Gastrocnemius medialis (tissue), 4 donors: ENCODE measurements around the gene LRFN3. TPM values are rescaled to one million over a fixed set of nuclear protein-coding genes. Genes with fewer than 3 reads are reported as not detected.

Experiments
- ATAC-seq, 2 donors: fragments of 150-250 bp; one replicate each; pipeline ENCODE4 v1.9.1; 2016
- DNase-seq, 2 donors: peaks; one replicate each; pipeline ENCODE4 v3.0.0-alpha.2; 2019
- H3K27ac ChIP-seq, 4 donors: fragments of 200-600 bp; sonication (generic); 1 replicate in 1 of 4; 2 replicates in 3 of 4; pipeline ENCODE4 v1.5.1; 2016 to 2018; ENCODE audit warnings: mild to moderate bottlenecking in 2 of 4, moderate library complexity in 1 of 4
- H3K27me3 ChIP-seq, 3 donors: fragments of 200-600 bp; sonication (generic) in 2 of 3; 1 replicate in 1 of 3; 2 replicates in 2 of 3; pipeline versions ENCODE4 v1.5.1 to v1.6.0; 2016 to 2019; ENCODE audit warnings: mild to moderate bottlenecking in 1 of 3, moderate library complexity in 1 of 3
- H3K36me3 ChIP-seq, 2 donors: fragments of 200-600 bp; sonication (generic) in 1 of 2; one replicate each; pipeline ENCODE4 v1.5.1; 2017 to 2018
- H3K4me1 ChIP-seq, 2 donors: fragments of 200-600 bp; sonication (generic) in 1 of 2; one replicate each; pipeline ENCODE4 v1.5.1; 2016 to 2017; ENCODE audit warnings: mild to moderate bottlenecking in 2 of 2
- H3K4me3 ChIP-seq, 4 donors: fragments of 200-600 bp; sonication (generic) in 3 of 4; 1 replicate in 1 of 4; 2 replicates in 3 of 4; pipeline ENCODE4 v1.5.1; 2016 to 2019; ENCODE audit warnings: mild to moderate bottlenecking in 2 of 4
- H3K9me3 ChIP-seq, 3 donors: fragments of 200-600 bp; sonication (generic) in 2 of 3; 1 replicate in 1 of 3; 2 replicates in 2 of 3; pipeline ENCODE4 v1.5.1; 2016 to 2019
- POLR2A ChIP-seq, 2 donors: fragments of 450-650 bp; IDR thresholded peaks; one replicate each; pipeline ENCODE4 v1.6.1; 2017; ENCODE audit warnings: antibody characterized with exemption in 2 of 2, mild to moderate bottlenecking in 2 of 2, moderate library complexity in 2 of 2
- in situ Hi-C, 4 donors: fragments of 200-750 bp; cut with MboI; loops; one replicate each; pipeline versions ENCODE4 v1.15.0 to v1.8.0; 2017; ENCODE audit warnings: low sequenced_read_pairs in 4 of 4
- intact Hi-C: fragments of 100-400 bp; cut with DNase I; formaldehyde crosslinking; loops from one replicate; pipeline ENCODE4 v1.15.1; 2023; ENCODE audit warnings: low total_unique reads
- total RNA-seq, 4 donors: library from RNA; depleted of rRNA; stranded (reverse); fragments of >200 nt; gene quantifications; one replicate each; pipeline versions ENCODE4 v1.1.0 to v1.2.3, GENCODE V29; 2016
- TF ChIP-seq, protein P1 (sequence below), 5 experiments: fragments of 450-650 bp in 3 of 5; fragments of 200-600 bp in 2 of 5; sonication (generic) in 2 of 5; IDR thresholded peaks in 4 of 5; conservative IDR thresholded peaks in 1 of 5; 1 replicate in 4 of 5; 2 replicates in 1 of 5; pipeline ENCODE4 v1.5.1; 2016 to 2019; ENCODE audit warnings: antibody characterized with exemption in 5 of 5, mild to moderate bottlenecking in 3 of 5, moderate library complexity in 3 of 5

LRFN3 gene
- total RNA-seq, 4 donors from 2014 or later = 7.4 to 18.2 (median 12.8) TPM

DNA sequence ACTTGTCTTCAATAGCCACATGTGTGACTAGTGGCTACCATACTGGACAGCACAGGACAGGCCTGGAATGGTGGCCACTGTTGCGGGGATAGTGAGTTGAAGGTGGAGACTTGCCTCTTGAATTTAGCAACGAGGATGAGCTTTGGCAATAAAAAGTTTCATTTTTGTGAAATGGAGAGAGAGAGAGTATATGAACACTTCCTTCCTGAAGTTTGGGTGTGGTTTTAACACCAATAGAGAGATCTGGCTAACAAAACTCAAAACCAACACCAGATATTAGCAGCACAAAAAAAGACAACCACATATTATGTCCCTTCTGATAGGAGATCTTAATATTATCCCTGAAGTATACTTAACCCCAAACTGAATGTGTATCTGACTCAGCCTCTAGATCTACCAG lies 6.3 kb upstream of the LRFN3 start:
- intact Hi-C loops (loop anchor here (2.0 to 10.0 kb wide), 4 partner anchors 155 to 385 kb away; partner anchors contain the start of genes ARHGAP33, RBM42, TMEM147 and ZNF146), in situ Hi-C loops (loop anchor here in 1 of 4 donors (10.0 kb wide), 2 partner anchors 45 to 215 kb away; partner anchors contain the start of gene KMT2B)
- DNase-seq (no peak), ATAC-seq (no peak)
- H3K27ac ChIP-seq = no peak overlapping the region
- no peaks in the 10 kb centered on the region for H3K9me3 ChIP-seq
- no peak overlapping the region for H3K4me3 ChIP-seq
- no peaks in the 10 kb centered on the region for H3K36me3 ChIP-seq
- H3K27me3 ChIP-seq = peaks cover 0 to 4% (median 4%) of the 10 kb centered on the region in 3 donors
- H3K4me1 ChIP-seq = peaks cover 5 to 9% of the 10 kb centered on the region in 2 donors
- TF ChIP-seq POLR2A (IDR thresholded peaks at IDR 0.05) = no peak
- TF ChIP-seq, protein P1, sequence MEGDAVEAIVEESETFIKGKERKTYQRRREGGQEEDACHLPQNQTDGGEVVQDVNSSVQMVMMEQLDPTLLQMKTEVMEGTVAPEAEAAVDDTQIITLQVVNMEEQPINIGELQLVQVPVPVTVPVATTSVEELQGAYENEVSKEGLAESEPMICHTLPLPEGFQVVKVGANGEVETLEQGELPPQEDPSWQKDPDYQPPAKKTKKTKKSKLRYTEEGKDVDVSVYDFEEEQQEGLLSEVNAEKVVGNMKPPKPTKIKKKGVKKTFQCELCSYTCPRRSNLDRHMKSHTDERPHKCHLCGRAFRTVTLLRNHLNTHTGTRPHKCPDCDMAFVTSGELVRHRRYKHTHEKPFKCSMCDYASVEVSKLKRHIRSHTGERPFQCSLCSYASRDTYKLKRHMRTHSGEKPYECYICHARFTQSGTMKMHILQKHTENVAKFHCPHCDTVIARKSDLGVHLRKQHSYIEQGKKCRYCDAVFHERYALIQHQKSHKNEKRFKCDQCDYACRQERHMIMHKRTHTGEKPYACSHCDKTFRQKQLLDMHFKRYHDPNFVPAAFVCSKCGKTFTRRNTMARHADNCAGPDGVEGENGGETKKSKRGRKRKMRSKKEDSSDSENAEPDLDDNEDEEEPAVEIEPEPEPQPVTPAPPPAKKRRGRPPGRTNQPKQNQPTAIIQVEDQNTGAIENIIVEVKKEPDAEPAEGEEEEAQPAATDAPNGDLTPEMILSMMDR (IDR thresholded peaks at IDR 0.05 in 4 of 5, conservative IDR thresholded peaks at IDR 0.05 in 1 of 5) = no peak

DNA sequence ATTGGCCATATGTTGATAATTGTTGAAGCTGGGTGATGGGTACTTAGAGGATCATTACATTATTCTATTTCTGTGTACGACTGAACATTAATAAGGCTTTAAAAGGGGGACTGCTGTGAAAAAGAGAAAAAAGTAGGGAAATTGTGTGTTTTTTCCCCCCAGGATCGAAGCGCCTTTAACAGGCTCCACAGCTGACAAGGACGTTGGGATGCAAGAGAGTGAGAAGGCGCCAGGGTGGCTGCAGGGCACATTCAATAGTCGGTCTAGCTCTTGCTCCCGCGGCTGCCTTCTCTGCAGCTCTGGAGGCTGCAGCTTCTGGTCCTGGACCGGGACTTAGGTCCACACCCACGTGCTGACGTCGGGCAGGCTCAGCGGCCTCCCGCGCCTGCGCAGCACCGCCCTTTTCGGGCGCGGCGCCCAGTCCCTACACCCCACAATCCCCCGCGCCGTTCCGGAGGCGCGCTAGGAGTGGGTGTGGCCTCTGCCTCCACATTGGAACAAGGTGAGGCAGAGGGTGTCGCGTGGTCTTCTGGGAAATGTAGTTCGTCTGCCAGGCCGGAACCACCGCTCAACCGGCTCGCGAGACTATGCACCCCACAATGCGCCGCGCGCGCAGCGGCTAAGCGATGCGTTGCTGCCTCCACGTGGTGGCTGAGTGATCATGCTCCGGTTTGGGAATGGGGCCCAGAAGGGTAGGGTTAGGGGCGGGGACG lies 4.9 kb upstream of the LRFN3 start:
- Histone ChIP-seq H3K4me3 (peak overlapping the region; percentile 39 to 50 (median 46)), H3K36me3 (no peaks in the 10 kb centered on the region), H3K27me3 (no peaks in the 10 kb centered on the region), H3K9me3 (no peaks in the 10 kb centered on the region), H3K4me1 (peaks cover 12 to 20% of the 10 kb centered on the region in 2 donors), H3K27ac (peak overlapping the region; percentile 66 to 74 (median 70))
- in situ Hi-C loops (loop anchor here in 1 of 4 donors (10.0 kb wide), 2 partner anchors 47 to 217 kb away; partner anchors contain the start of gene KMT2B), intact Hi-C loops (loop anchor here (1.0 to 10.0 kb wide), 12 partner anchors 32 to 387 kb away; partner anchors contain the start of genes ARHGAP33, RBM42, SDHAF1 and THAP8)
- peak; percentile 98 to 99 for ATAC-seq
- TF ChIP-seq, protein P1 (IDR thresholded peaks at IDR 0.05 in 4 of 5, conservative IDR thresholded peaks at IDR 0.05 in 1 of 5) = peak; percentile 77 to 94 (median 92)
- TF ChIP-seq POLR2A (IDR thresholded peaks at IDR 0.05) = peak; percentile 45 to 69
- DNase-seq = peak; percentile 99

DNA sequence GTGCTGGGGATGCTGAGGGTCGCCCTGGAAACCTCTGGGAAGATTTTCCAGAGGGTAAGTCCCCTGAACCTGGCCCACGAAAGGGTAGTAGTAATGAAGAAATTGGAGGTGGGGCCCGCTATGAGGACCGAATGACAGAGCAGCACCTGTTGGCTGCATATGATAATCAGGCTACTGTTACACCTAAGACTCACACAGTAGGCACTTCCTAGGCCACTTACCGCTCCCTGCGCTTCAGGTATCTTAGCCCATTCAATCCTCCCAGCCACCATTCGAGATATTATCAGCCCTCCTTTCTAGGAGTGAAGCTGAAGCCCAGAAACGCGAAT lies 4.3 kb upstream of the LRFN3 start:
- Histone ChIP-seq H3K36me3 (no peaks in the 10 kb centered on the region), H3K27me3 (no peaks in the 10 kb centered on the region), H3K27ac (peak overlapping the region; percentile 66 to 73 (median 67)), H3K4me3 (peak overlapping the region; percentile 35 to 50 (median 42)), H3K9me3 (no peaks in the 10 kb centered on the region), H3K4me1 (peaks cover 13 to 23% of the 10 kb centered on the region in 2 donors)
- intact Hi-C loops (loop anchor here (1.0 to 10.0 kb wide), 12 partner anchors 33 to 387 kb away; partner anchors contain the start of genes ARHGAP33, RBM42, SDHAF1 and THAP8), in situ Hi-C loops (loop anchor here in 1 of 4 donors (10.0 kb wide), 2 partner anchors 47 to 217 kb away; partner anchors contain the start of gene KMT2B)
- ATAC-seq (peak; percentile 12 to 48), DNase-seq (no peak)
- TF ChIP-seq, protein P1 (IDR thresholded peaks at IDR 0.05 in 4 of 5, conservative IDR thresholded peaks at IDR 0.05 in 1 of 5) = no peak
- no peak for TF ChIP-seq POLR2A (IDR thresholded peaks at IDR 0.05)

DNA sequence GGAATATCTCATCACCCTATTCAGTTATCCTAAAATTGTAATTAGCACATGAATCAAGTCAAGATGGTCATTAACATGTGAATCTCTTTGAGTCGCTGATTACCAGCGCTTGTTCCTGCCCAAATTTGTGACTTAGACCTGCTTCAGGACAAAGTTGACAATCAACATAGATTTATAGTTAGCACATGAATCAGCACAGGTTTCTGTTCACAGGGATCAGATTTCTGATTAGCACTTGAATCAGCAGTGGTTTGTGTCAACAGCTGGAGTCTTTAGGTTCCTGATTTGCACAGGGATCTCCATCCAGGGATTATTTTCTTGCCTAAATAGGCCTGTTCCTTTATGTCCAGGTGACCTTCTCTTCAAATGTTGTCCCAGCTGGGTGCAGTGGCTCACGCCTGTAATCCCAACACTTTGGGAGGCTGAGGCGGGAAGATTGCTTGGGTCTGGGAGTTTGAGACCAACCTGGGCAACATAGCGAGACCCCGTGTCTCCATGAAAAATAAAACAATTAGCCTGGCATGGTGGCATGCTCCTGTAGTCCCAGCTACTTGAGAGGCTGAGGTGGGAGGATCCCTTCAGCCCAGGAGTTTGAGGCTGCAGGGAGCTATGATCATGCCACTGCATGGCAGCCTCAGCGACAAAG lies 3.8 kb upstream of the LRFN3 start:
- peaks cover 19 to 29% of the 10 kb centered on the region in 2 donors for H3K4me1 ChIP-seq
- ATAC-seq = no peak

More for the DNA sequence above, 3.8 kb upstream of the LRFN3 start:
- Histone ChIP-seq H3K9me3 (no peaks in the 10 kb centered on the region), H3K27ac (peak overlapping the region; percentile 66 to 73 (median 67)), H3K27me3 (no peaks in the 10 kb centered on the region), H3K4me3 (peak overlapping the region in 2 of 4 donors; percentile 46 to 50), H3K36me3 (no peaks in the 10 kb centered on the region)
- TF ChIP-seq, protein P1 (IDR thresholded peaks at IDR 0.05 in 4 of 5, conservative IDR thresholded peaks at IDR 0.05 in 1 of 5) = no peak
- TF ChIP-seq POLR2A (IDR thresholded peaks at IDR 0.05) = no peak
- DNase-seq = no peak
- in situ Hi-C loops = loop anchor here in 1 of 4 donors (10.0 kb wide), 2 partner anchors 48 to 218 kb away; partner anchors contain the start of gene KMT2B
- intact Hi-C loops = loop anchor here (10.0 kb wide), 2 partner anchors 282 to 308 kb away; partner anchors contain the start of genes RBM42, ZNF146 and ZNF565
